ENCODE results near the gene GNAL. TPM values are rescaled to one million over a fixed set of nuclear protein-coding genes. Genes with fewer than 3 reads are reported as not detected.

GNAL gene
- total and polyA plus RNA-seq, 8 donors, result under 0.01 to 6.7 (median 1.8) TPM

- H3K9me3 ChIP-seq, result peaks cover 0 to 12% (median 5%) of the 10 kb centered on the region in 4 donors
- no peak for TF ChIP-seq POLR2AphosphoS5 (IDR thresholded peaks at IDR 0.05)
- TF ChIP-seq EP300 (IDR thresholded peaks at IDR 0.05), result no peak
- no peak for TF ChIP-seq CTCF (IDR thresholded peaks at IDR 0.05)
- TF ChIP-seq POLR2A (IDR thresholded peaks at IDR 0.05), result no peak
- no peaks in the 10 kb centered on the region for H3K36me3 ChIP-seq
- intact Hi-C loops (cut with DNase I; ENCODE audit: low total_unique reads), result no loop called here
- no peak overlapping the region for H3K27ac ChIP-seq
- no peak for DNase-seq
- H3K27me3 ChIP-seq, result peaks cover 0 to 35% (median 11%) of the 10 kb centered on the region in 3 donors
- 76 to 84% (median 82%) methylated on average over 10 of the region's 10 CpGs for WGBS, 5 donors
- H3K4me3 ChIP-seq, result no peak overlapping the region
- peaks cover 0 to 9% (median 4%) of the 10 kb centered on the region in 4 donors for H3K4me1 ChIP-seq
These were observed 35.5 kb upstream of the GNAL start for GRCh38 chr18:11653521-11653920.

GRCh38 chr18:11654736-11655605 is 34.1 kb upstream of the GNAL start:
- no peak overlapping the region for H3K4me3 ChIP-seq
- TF ChIP-seq POLR2AphosphoS5 (IDR thresholded peaks at IDR 0.05), result no peak
- TF ChIP-seq CTCF (IDR thresholded peaks at IDR 0.05), result peak in 5 of 7 experiments; percentile 28 to 69 (median 50)
- TF ChIP-seq EP300 (IDR thresholded peaks at IDR 0.05), result no peak
- DNase-seq, result peak; percentile 66 to 71
- no peak overlapping the region for H3K27ac ChIP-seq
- peaks cover 0 to 9% (median 4%) of the 10 kb centered on the region in 4 donors for H3K4me1 ChIP-seq
- 36 to 37% (median 36%) methylated on average over 28 to 32 of the region's 32 CpGs for WGBS, 5 donors
- H3K27me3 ChIP-seq, result peaks cover 0 to 44% (median 11%) of the 10 kb centered on the region in 3 donors
- intact Hi-C loops (cut with DNase I; ENCODE audit: low total_unique reads), result no loop called here
- H3K36me3 ChIP-seq, result no peaks in the 10 kb centered on the region
- H3K9me3 ChIP-seq, result peaks cover 0 to 4% (median 3%) of the 10 kb centered on the region in 4 donors

DNA sequence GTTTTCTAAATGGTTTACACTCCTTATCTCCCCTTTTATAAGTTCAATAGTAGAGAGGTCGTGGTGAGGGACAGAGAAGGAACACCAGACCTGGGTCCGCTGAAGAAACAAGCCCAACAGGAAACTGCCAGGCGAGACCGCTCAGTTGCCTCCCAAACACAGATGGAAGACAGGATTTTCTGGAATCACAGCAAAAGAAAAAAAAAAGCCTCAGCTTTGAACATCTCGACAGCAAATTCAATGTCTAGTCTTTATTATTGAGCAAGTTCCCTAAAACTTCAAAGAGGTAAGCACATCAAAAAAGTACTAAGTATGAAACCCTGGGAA is 33.5 kb upstream of the GNAL start:
- peaks cover 0 to 9% (median 4%) of the 10 kb centered on the region in 4 donors for H3K4me1 ChIP-seq
- H3K4me3 ChIP-seq, result no peak overlapping the region
- no peaks in the 10 kb centered on the region for H3K9me3 ChIP-seq
- H3K36me3 ChIP-seq, result no peaks in the 10 kb centered on the region
- H3K27ac ChIP-seq, result no peak overlapping the region
- WGBS, 5 donors, result 8 to 25% (median 10%) methylated on average over 5 of the region's 5 CpGs
- intact Hi-C loops (cut with DNase I; ENCODE audit: low total_unique reads), result no loop called here
- H3K27me3 ChIP-seq, result peaks cover 0 to 46% (median 11%) of the 10 kb centered on the region in 3 donors
- DNase-seq, result no peak
- TF ChIP-seq CTCF (IDR thresholded peaks at IDR 0.05) (no peak), EP300 (IDR thresholded peaks at IDR 0.05) (no peak), POLR2AphosphoS5 (IDR thresholded peaks at IDR 0.05) (no peak), POLR2A (IDR thresholded peaks at IDR 0.05) (no peak)

GRCh38 chr18:11657152-11657551 is 31.9 kb upstream of the GNAL start:
- DNase-seq, result no peak
- Histone ChIP-seq H3K27ac (no peak overlapping the region), H3K36me3 (no peaks in the 10 kb centered on the region), H3K4me3 (no peak overlapping the region), H3K27me3 (peaks cover 0 to 56% (median 13%) of the 10 kb centered on the region in 3 donors), H3K4me1 (peaks cover 0 to 9% (median 4%) of the 10 kb centered on the region in 4 donors), H3K9me3 (no peaks in the 10 kb centered on the region)
- WGBS, 5 donors, result 75 to 85% (median 79%) methylated on average over 9 of the region's 9 CpGs
- intact Hi-C loops (cut with DNase I; ENCODE audit: low total_unique reads), result no loop called here
- TF ChIP-seq EP300 (IDR thresholded peaks at IDR 0.05) (no peak), POLR2AphosphoS5 (IDR thresholded peaks at IDR 0.05) (no peak), CTCF (IDR thresholded peaks at IDR 0.05) (no peak), POLR2A (IDR thresholded peaks at IDR 0.05) (no peak)
